Measurements from ENCODE around the gene MANSC4. TPM values are rescaled to one million over a fixed set of nuclear protein-coding genes. Genes with fewer than 3 reads are reported as not detected.
A peak's percentile ranks its signal among the peaks of the same experiment; 100 is the strongest.

MANSC4 gene
- polyA plus RNA-seq (ENCODE audit: low read depth in 6 of 6), result not detected

DNA sequence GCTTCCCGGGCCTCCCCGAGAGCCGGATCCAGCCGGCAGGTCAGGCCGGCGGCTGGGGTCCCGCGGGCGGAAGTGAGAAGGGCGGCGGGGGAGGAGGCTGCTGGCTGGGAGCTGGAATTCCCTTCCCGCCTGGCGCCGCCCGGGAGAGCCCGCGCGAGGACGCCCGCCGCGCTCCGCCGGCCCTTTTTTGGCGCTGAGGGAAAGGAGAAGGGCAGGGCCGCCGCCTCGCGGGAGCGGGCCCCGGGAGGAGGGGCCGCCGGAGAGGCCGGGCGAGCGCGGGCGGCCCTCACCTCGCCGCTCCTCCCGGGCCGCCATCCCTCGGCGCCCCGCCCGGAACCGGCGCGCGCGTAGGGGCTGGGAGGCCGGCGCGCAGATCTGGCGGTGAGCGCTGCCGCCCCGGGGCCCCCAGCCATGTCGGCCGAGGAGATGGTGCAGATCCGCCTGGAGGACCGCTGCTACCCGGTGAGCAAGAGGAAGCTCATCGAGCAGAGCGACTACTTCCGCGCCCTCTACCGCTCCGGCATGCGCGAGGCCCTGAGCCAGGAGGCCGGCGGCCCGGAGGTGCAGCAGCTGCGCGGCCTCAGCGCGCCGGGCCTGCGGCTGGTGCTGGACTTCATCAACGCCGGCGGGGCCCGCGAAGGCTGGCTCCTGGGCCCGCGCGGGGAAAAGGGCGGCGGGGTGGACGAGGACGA lies at the start of gene MANSC4, which contains the start of gene KLHL42:
Gene MANSC4, minus strand, starts transcription at position 317 of the 692 bp plus-strand sequence. CDS start 8,960 bp downstream, outside the sequence.
Gene KLHL42, plus strand, starts transcription at position 314 of the 692 bp plus-strand sequence. Its CDS starts 98 bp downstream, at position 412.
- Mint-ChIP-seq H3K27me3 (no peaks in the 10 kb centered on the region), H3K4me3 (peak within 1 kb of the TSS; percentile 84 to 94 (median 88)), H3K9me3 (no peaks in the 10 kb centered on the region), H3K4me1 (peaks cover 15 to 27% (median 22%) of the 10 kb centered on the region in 3 donors), H3K27ac (peak within 1 kb of the TSS; percentile 37 to 80 (median 64)), H3K36me3 (no peaks in the 10 kb centered on the region)
- DNase-seq, result peak; percentile 70
- ATAC-seq (ENCODE audit: low read depth in 2 of 2), result peak; percentile 88 to 90

DNA sequence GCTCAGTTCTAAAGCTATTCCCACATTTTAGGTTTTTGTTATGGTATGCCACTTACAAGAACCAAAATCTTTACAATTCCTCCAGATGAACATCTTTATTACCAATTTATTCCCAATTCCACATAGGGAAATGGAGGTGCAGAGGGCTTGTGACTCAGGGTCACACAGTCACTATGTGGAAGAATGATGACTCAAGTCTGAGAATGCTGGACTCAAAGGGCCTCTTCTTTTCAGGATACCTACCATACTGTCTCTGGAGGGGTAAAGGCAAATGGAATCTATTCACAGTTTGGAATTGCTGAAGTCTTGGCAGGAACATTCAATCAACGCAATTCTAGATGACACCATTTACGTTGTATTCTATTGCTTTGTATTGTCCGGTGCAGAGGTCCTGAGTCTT lies 48.2 kb upstream of the MANSC4 start:
- no peak for DNase-seq
- H3K27me3 Mint-ChIP-seq, result peaks cover 8 to 32% (median 21%) of the 10 kb centered on the region in 3 donors
- no peak overlapping the region for H3K27ac Mint-ChIP-seq
- no peak overlapping the region for H3K4me3 Mint-ChIP-seq
- ATAC-seq (ENCODE audit: low read depth in 2 of 2), result no peak
- peaks cover 0 to 3% (median 0%) of the 10 kb centered on the region in 3 donors for H3K4me1 Mint-ChIP-seq
- H3K36me3 Mint-ChIP-seq, result no peaks in the 10 kb centered on the region
- no peaks in the 10 kb centered on the region for H3K9me3 Mint-ChIP-seq

DNA sequence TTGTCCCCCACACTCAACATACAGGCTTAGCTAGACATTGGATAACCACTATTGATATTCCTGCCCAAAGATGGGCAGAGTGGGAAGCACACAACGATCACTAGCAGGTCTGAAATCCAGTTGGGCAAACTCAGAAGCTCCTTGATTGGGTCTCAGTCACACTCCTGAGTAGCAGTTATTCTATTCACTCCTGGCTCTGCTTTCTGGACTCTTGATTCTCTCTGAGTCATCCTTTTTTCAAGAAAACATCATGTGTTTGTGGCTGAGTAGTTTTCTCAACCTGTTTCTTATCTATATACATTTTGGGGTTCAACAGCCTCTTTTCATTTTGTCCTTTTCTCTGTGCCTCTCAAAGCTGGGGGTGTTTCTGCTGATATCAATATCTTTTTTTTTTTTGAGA lies 46.0 kb upstream of the MANSC4 start:
- no peak for ATAC-seq (ENCODE audit: low read depth in 2 of 2)
- no peak overlapping the region for H3K4me3 Mint-ChIP-seq
- peaks cover 3 to 5% (median 3%) of the 10 kb centered on the region in 3 donors for H3K4me1 Mint-ChIP-seq
- H3K27me3 Mint-ChIP-seq, result peaks cover 8 to 26% (median 24%) of the 10 kb centered on the region in 3 donors
- H3K36me3 Mint-ChIP-seq, result no peaks in the 10 kb centered on the region
- H3K27ac Mint-ChIP-seq, result no peak overlapping the region
- no peak for DNase-seq
- H3K9me3 Mint-ChIP-seq, result no peaks in the 10 kb centered on the region

DNA sequence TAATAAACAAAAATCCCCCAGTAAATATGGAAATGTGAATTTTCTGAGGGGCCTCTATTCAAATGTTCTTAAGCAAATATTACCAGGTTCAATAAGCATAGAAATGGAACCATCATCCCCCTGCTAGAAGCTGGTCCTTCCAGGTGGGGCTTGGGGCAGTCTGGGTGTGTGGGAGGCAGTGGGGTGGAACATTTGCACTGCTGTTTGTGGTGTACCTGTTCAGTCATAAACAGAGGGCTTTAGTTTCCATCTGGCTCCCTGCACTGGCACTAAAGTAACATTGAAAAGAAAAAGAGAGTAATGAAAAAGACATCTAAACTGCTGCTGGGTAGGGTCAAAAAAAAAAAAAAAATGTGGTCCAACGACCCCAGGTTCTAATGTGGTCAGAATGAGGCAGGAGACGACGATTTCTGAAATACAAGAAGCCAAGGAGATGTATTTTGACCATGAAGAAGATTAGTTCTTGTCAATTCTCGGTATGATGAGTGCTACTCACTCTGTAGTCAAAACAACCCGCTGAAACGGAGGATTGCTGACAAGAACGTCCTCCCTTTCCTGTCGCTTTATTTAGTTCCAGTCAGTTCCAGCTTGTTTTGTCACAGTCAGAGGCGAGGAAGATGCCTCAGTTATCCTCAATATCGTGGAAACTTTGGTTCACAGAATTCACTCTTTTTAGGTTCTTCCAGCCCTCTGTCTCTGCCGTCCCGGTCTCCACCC lies 44.2 kb upstream of the MANSC4 start:
- H3K27ac Mint-ChIP-seq, result peak overlapping the region in 1 of 6 donors; percentile 37
- ATAC-seq (ENCODE audit: low read depth in 2 of 2) (peak; percentile 37 to 80), DNase-seq (no peak)
- no peaks in the 10 kb centered on the region for H3K36me3 Mint-ChIP-seq
- peaks cover 4 to 26% (median 15%) of the 10 kb centered on the region in 3 donors for H3K27me3 Mint-ChIP-seq
- peak overlapping the region in 1 of 8 donors; percentile 51 for H3K4me3 Mint-ChIP-seq
- no peaks in the 10 kb centered on the region for H3K9me3 Mint-ChIP-seq
- peaks cover 3 to 5% (median 3%) of the 10 kb centered on the region in 3 donors for H3K4me1 Mint-ChIP-seq

DNA sequence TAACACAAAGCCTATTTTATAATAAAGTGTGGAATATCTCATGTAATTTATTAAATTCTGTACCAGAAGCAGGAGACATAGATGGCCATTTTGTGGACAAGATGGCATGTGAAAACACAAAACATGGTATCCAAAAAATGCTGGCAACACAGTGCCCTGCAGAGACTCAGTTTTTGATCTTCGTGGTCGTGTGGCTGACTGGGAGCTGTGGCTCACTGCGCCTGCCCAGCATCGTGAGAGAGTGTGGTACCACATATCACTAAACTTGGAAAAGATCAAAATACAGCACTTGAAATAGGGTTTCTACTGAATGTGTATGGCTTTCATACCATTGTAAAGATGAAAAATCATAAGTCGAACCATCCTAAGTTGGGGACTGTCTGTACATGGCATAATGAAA lies 43.0 kb upstream of the MANSC4 start:
- Mint-ChIP-seq H3K27ac (peak overlapping the region in 1 of 6 donors; percentile 37), H3K4me1 (peaks cover 3 to 5% (median 3%) of the 10 kb centered on the region in 3 donors), H3K4me3 (no peak overlapping the region), H3K27me3 (peaks cover 8 to 24% (median 14%) of the 10 kb centered on the region in 3 donors), H3K36me3 (no peaks in the 10 kb centered on the region), H3K9me3 (no peaks in the 10 kb centered on the region)
- ATAC-seq (ENCODE audit: low read depth in 2 of 2), result no peak
- no peak for DNase-seq

DNA sequence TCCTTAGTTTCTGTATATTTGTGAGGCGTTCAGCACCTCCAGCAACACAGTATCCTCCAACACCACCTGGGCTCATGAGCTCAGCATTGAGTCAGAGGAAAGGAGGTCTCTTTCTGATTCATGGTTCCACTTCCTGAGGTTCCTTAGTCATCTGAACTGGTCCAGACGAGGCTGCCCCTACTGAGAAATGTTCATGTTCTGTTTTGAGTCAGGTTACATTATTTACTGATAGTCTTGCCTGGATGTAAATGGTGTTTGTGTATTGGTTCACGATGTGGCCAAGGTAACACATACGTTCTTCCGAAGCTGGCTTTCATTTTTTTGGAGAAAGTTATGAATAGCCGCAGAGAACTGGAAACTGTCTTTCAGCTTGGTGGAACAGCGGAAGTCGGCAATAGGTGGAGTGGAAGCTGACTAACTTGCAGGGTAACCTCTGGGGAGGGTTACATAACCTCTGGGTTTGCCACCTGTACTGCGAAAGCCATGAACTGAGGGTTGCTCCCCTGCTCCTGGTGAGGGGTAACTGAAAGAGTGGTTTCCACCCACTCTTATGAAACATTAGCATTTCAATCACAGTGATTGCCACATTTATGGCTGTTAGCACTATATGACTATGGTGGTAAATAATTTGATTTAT lies 42.2 kb upstream of the MANSC4 start:
- H3K27ac Mint-ChIP-seq, result peak overlapping the region in 2 of 6 donors; percentile 50 to 83
- peak overlapping the region in 1 of 8 donors; percentile 7 for H3K4me3 Mint-ChIP-seq
- peak; percentile 36 to 43 for ATAC-seq (ENCODE audit: low read depth in 2 of 2)
- no peak for DNase-seq
- peaks cover 3 to 5% (median 3%) of the 10 kb centered on the region in 3 donors for H3K4me1 Mint-ChIP-seq
- no peaks in the 10 kb centered on the region for H3K36me3 Mint-ChIP-seq
- no peaks in the 10 kb centered on the region for H3K9me3 Mint-ChIP-seq
- H3K27me3 Mint-ChIP-seq, result peaks cover 12 to 19% (median 14%) of the 10 kb centered on the region in 3 donors

DNA sequence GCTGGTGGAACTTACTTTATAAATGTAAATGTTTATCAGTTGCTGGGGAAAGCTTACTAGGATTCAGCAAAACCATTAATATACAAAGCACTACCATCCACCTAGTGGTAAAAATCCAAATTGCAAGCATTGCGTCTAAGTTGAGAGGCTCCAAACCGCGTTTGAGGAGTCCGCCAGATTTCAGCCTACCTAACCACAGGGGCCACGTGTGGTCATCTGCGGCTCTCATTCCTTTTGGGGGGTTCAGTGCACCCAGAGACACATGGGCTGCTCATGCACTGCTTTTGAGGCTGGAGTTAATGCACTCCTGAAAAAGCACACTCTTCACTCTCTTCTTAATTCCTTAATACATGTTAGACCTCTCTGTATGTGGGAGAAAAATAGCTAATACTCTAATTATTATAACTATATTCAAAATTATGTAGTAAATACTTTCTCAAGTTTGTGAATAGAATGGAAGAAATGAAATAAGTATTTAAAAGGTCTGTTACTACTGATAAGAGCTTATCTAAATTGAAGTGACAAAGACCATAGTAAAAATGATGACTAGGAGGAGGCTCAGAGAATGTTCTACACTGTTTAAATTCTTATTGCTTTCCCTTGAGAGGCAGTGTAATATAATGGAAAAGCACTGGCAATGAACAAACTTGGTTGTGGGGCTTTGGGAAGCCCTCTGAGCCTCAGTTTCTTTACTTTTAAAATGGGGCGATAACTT lies 41.4 kb upstream of the MANSC4 start:
- no peak overlapping the region for H3K27ac Mint-ChIP-seq
- no peaks in the 10 kb centered on the region for H3K9me3 Mint-ChIP-seq
- H3K4me1 Mint-ChIP-seq, result peaks cover 3 to 5% (median 3%) of the 10 kb centered on the region in 3 donors
- peak; percentile 17 for DNase-seq
- no peak overlapping the region for H3K4me3 Mint-ChIP-seq
- ATAC-seq (ENCODE audit: low read depth in 2 of 2), result peak; percentile 27 to 56
- peaks cover 11 to 19% (median 17%) of the 10 kb centered on the region in 3 donors for H3K27me3 Mint-ChIP-seq
- no peaks in the 10 kb centered on the region for H3K36me3 Mint-ChIP-seq

DNA sequence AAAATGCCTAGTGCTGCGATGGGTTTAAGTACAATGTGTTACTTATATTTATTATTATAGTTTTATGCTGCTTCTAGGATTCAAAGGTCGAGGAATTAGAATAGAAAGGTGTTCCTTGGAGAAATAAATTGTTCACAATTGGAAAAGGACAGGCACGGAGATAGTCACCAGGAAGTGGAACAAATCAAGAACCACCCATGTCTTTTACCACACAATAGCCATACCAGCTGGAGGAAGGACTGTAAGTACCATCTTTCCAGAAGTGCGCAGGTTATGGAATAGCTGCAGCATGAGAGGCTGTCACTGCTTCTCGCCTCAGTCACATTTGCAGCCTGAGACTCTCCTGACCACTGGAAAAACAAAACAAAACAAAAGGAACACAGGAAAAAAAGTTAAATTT lies 40.5 kb upstream of the MANSC4 start:
- Mint-ChIP-seq H3K36me3 (no peaks in the 10 kb centered on the region), H3K27ac (no peak overlapping the region), H3K9me3 (no peaks in the 10 kb centered on the region), H3K4me3 (no peak overlapping the region), H3K27me3 (peaks cover 8 to 22% (median 19%) of the 10 kb centered on the region in 3 donors), H3K4me1 (peaks cover 3 to 5% (median 3%) of the 10 kb centered on the region in 3 donors)
- ATAC-seq (ENCODE audit: low read depth in 2 of 2), result no peak
- no peak for DNase-seq

DNA sequence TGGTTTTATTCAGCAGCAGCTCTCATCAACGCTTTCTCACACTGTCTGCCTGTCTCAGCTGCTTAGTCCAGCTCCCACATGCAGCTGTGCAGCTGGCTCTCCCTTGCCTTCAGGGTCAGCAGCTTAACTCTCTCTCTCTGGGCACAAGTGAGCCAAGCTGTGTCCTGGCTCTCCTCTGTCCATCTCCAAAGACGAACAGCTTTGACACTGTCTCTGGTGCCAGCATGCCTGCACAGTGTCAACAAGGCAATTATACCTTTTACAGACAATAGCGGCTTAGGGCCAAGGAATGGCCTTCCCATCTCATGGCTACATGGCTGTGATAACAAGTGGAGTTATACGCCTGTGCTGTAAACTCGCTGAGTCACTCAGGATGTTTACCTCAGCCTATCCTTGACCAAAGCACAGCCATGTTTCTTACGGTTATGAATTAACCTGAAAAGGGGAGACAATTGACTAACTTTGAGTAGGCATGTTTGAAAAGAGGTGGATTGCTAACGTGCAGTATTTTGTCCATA lies 38.4 kb upstream of the MANSC4 start:
- ATAC-seq (ENCODE audit: low read depth in 2 of 2) (no peak), DNase-seq (no peak)
- H3K4me1 Mint-ChIP-seq, result peaks cover 0 to 5% (median 3%) of the 10 kb centered on the region in 3 donors
- no peaks in the 10 kb centered on the region for H3K36me3 Mint-ChIP-seq
- H3K27ac Mint-ChIP-seq, result no peak overlapping the region
- no peaks in the 10 kb centered on the region for H3K9me3 Mint-ChIP-seq
- H3K4me3 Mint-ChIP-seq, result no peak overlapping the region
- H3K27me3 Mint-ChIP-seq, result peaks cover 5 to 14% (median 10%) of the 10 kb centered on the region in 3 donors

DNA sequence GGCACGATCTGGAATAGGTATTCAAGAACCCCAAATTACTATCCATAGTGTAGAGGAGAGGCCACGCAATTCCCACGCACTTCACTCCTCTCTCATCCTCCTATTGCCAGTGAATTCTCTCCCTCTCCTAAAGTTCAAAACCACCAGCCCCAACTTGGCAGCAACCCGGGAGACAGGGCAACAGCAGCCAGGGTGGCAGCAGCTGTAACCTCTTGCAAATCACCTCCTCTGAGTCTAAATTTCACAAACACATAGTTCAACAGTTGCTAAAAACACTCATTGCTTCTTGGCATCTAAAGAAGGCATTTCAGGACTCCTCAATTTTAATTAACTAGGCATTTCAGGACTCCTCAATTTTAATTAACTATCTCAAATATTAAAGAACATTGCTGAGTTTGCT lies 37.7 kb upstream of the MANSC4 start:
- H3K4me3 Mint-ChIP-seq, result no peak overlapping the region
- peaks cover under 1 to 14% (median 8%) of the 10 kb centered on the region in 3 donors for H3K27me3 Mint-ChIP-seq
- H3K27ac Mint-ChIP-seq, result peak overlapping the region in 1 of 6 donors; percentile 47
- no peaks in the 10 kb centered on the region for H3K36me3 Mint-ChIP-seq
- DNase-seq (no peak), ATAC-seq (ENCODE audit: low read depth in 2 of 2) (no peak)
- no peaks in the 10 kb centered on the region for H3K9me3 Mint-ChIP-seq
- peaks cover 0 to 5% (median 3%) of the 10 kb centered on the region in 3 donors for H3K4me1 Mint-ChIP-seq

DNA sequence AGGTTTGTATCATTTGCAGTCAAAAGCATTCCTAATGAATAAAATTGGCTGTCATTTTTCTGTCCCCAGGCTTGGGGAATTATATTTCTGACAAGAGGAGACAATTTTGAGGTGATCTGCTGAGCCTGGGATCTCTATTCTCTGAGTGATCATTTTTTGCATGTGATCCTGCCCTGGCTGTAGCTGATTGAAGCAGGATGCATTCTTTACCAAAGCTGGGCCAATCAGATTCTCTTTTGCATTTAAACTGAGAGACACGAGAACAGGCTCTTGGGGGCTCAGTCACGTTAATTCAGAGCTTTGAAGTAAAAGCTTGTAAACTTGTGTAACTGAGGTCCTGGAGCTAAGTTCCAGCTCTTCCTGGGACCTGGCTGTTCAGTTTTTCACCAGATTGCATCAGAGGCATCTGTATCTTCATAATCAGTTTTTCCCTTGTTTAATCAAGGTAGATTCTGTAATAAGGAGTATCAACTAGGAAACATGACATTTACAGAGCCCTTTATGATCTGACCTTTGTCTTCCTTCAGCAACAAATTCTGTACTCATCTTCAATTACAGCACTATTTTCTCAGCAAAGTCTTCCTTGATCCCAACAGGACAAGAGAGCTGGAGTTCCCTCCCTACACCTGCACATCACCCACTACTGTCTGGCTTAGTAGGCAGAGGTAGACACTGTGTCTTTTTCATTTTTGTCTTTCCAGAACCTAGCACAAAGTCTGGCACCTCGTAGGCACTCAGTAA lies 35.0 kb upstream of the MANSC4 start:
- H3K36me3 Mint-ChIP-seq, result no peaks in the 10 kb centered on the region
- H3K9me3 Mint-ChIP-seq, result no peaks in the 10 kb centered on the region
- H3K4me3 Mint-ChIP-seq, result no peak overlapping the region
- H3K27me3 Mint-ChIP-seq, result peaks cover 12 to 20% (median 16%) of the 10 kb centered on the region in 3 donors
- no peak for ATAC-seq (ENCODE audit: low read depth in 2 of 2)
- no peak overlapping the region for H3K27ac Mint-ChIP-seq
- no peak for DNase-seq
- H3K4me1 Mint-ChIP-seq, result no peaks in the 10 kb centered on the region

DNA sequence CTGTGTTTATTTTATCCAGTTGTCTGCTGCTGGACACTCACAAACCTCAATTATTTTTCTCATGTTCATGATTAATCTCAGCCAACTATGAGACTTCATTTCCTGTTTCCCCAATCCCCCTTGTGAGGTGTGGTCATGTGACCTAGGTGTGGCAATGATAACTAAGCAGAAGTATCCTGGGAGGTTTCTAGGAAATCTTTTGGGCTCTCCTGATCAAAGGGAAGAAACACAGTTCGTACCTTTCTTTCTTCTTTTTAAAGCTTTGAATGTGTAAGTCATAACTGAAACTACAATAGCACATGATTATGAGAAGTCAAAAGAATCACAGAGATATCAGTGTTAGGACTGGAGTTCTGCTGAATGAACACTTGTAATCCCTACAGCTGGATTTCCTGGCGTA lies 34.4 kb upstream of the MANSC4 start:
- Mint-ChIP-seq H3K9me3 (no peaks in the 10 kb centered on the region), H3K4me1 (no peaks in the 10 kb centered on the region), H3K36me3 (no peaks in the 10 kb centered on the region), H3K4me3 (no peak overlapping the region), H3K27ac (no peak overlapping the region), H3K27me3 (peaks cover 12 to 20% (median 16%) of the 10 kb centered on the region in 3 donors)
- DNase-seq, result no peak
- no peak for ATAC-seq (ENCODE audit: low read depth in 2 of 2)
